H9 (cell line): ENCODE results near the gene EXOC3L4. TPM values are rescaled to one million over a fixed set of nuclear protein-coding genes. Genes with fewer than 3 reads are reported as not detected.

Source experiments
- DNase-seq: peaks from one replicate; pipeline ENCODE4 v3.0.0-alpha.2; 2017
- H2AFZ ChIP-seq: one replicate; pipeline ENCODE4 v1.6.1; 2013; ENCODE audit warnings: mild to moderate bottlenecking, low read length, control low read depth, moderate library complexity
- H2AK5ac ChIP-seq: 2 replicates; pipeline ENCODE4 v1.6.1; 2013; ENCODE audit warnings: low read length, control low read depth, mixed read lengths; ENCODE audit not compliant: insufficient read length
- H2BK120ac ChIP-seq: one replicate; pipeline ENCODE4 v1.6.1; 2013; ENCODE audit warnings: low read depth, mild to moderate bottlenecking, low read length, control low read depth, inconsistent platforms; ENCODE audit not compliant: poor library complexity, severe bottlenecking
- H2BK12ac ChIP-seq: 2 replicates; pipeline ENCODE4 v1.6.1; 2013; ENCODE audit warnings: low read length, control low read depth, mixed read lengths, low read depth; ENCODE audit not compliant: insufficient read length
- H2BK15ac ChIP-seq: 2 replicates; pipeline ENCODE4 v1.6.1; 2013; ENCODE audit warnings: low read depth, low read length, control low read depth
- H2BK20ac ChIP-seq: one replicate; pipeline ENCODE4 v1.6.1; 2013; ENCODE audit warnings: low read depth, mild to moderate bottlenecking, low read length, control low read depth, inconsistent platforms; ENCODE audit not compliant: poor library complexity, severe bottlenecking
- H2BK5ac ChIP-seq: 2 replicates; pipeline ENCODE4 v1.6.1; 2013; ENCODE audit warnings: low read length, control low read depth, mixed read lengths; ENCODE audit not compliant: insufficient read length
- H3K14ac ChIP-seq: 2 replicates; pipeline ENCODE4 v1.6.1; 2013; ENCODE audit warnings: low read length, control low read depth; ENCODE audit not compliant: insufficient read depth
- H3K18ac ChIP-seq: 2 replicates; pipeline ENCODE4 v1.6.1; 2013; ENCODE audit warnings: low read depth, mild to moderate bottlenecking, mixed read lengths, low read length, control low read depth; ENCODE audit not compliant: insufficient read length
- H3K23ac ChIP-seq: 2 replicates; pipeline ENCODE4 v1.6.1; 2013; ENCODE audit warnings: low read length, control low read depth, mixed read lengths, low read depth; ENCODE audit not compliant: insufficient read length
- H3K23me2 ChIP-seq: 2 replicates; pipeline ENCODE4 v1.6.1; 2013; ENCODE audit warnings: low read depth, mild to moderate bottlenecking, mixed read lengths, low read length, control low read depth; ENCODE audit not compliant: insufficient read length, poor library complexity, severe bottlenecking
- H3K27ac ChIP-seq: 2 replicates; pipeline ENCODE4 v1.5.1; 2013; ENCODE audit warnings: low read length, control low read depth, mixed read lengths, low read depth; ENCODE audit not compliant: insufficient read length
- H3K27me3 ChIP-seq: 2 replicates; pipeline ENCODE4 v1.6.1; 2013; ENCODE audit warnings: low read length, control low read depth, inconsistent platforms; ENCODE audit not compliant: insufficient read depth
- H3K4ac ChIP-seq: 2 replicates; pipeline ENCODE4 v1.6.1; 2013; ENCODE audit warnings: low read depth, mild to moderate bottlenecking, control low read depth, inconsistent platforms, low read length, moderate library complexity
- H3K4me1 ChIP-seq: 2 replicates; pipeline ENCODE4 v1.6.1; 2013; ENCODE audit warnings: low read length, control low read depth, inconsistent platforms; ENCODE audit not compliant: insufficient read depth
- H3K4me2 ChIP-seq: 2 replicates; pipeline ENCODE4 v1.6.1; 2013; ENCODE audit warnings: low read length, control low read depth, mixed read lengths; ENCODE audit not compliant: insufficient read length, insufficient read depth
- H3K56ac ChIP-seq: 2 replicates; pipeline ENCODE4 v1.6.1; 2013; ENCODE audit warnings: low read depth, mild to moderate bottlenecking, mixed read lengths, low read length, control low read depth; ENCODE audit not compliant: insufficient read length
- H3K79me1 ChIP-seq: 2 replicates; pipeline ENCODE4 v1.6.1; 2013; ENCODE audit warnings: low read depth, mild to moderate bottlenecking, moderate library complexity, low read length, control low read depth, inconsistent platforms; ENCODE audit not compliant: insufficient read depth, poor library complexity, severe bottlenecking
- H3K79me2 ChIP-seq: 2 replicates; pipeline ENCODE4 v1.6.1; 2013; ENCODE audit warnings: low read length, control low read depth, inconsistent platforms; ENCODE audit not compliant: insufficient read depth
- H3K9ac ChIP-seq: 2 replicates; pipeline ENCODE4 v1.6.1; 2013; ENCODE audit warnings: low read length, control low read depth, mixed read lengths; ENCODE audit not compliant: insufficient read length; ENCODE audit errors: extremely low read depth
- H3K9me3 ChIP-seq: one replicate; pipeline ENCODE4 v1.6.1; 2013; ENCODE audit warnings: low read depth, low read length, inconsistent platforms; ENCODE audit not compliant: control insufficient read depth
- H3T11ph ChIP-seq: one replicate; pipeline ENCODE4 v1.6.1; 2013; ENCODE audit warnings: mild to moderate bottlenecking, low read length, control low read depth, inconsistent platforms
- H4K20me1 ChIP-seq: one replicate; pipeline ENCODE4 v1.6.1; 2013; ENCODE audit not compliant: control insufficient read depth, insufficient read length, insufficient read depth
- H4K5ac ChIP-seq: 2 replicates; pipeline ENCODE4 v1.6.1; 2013; ENCODE audit warnings: low read depth, mild to moderate bottlenecking, mixed read lengths, low read length, control low read depth; ENCODE audit not compliant: insufficient read length
- H4K8ac ChIP-seq: replicated peaks from 2 replicates; pipeline ENCODE4 v1.6.1; 2013; ENCODE audit warnings: low read length, control low read depth, mixed read lengths, low read depth; ENCODE audit not compliant: insufficient read length
- H4K91ac ChIP-seq: 2 replicates; pipeline ENCODE4 v1.6.1; 2013; ENCODE audit warnings: low read depth, mild to moderate bottlenecking, moderate library complexity, mixed read lengths, low read length, control low read depth; ENCODE audit not compliant: insufficient read length
- H3K27ac Mint-ChIP-seq, 3 experiments: 2 replicates in 2 of 3; 3 replicates in 1 of 3; pipeline ENCODE4 v1.8.0; 2020 to 2021; ENCODE audit warnings: mixed read lengths in 3 of 3, mild to moderate bottlenecking in 1 of 3, moderate library complexity in 1 of 3
- H3K27me3 Mint-ChIP-seq: 2 replicates; pipeline ENCODE4 v1.8.0; 2021; ENCODE audit warnings: low read depth, mild to moderate bottlenecking, moderate library complexity, mixed read lengths
- H3K36me3 Mint-ChIP-seq, 3 experiments: 2 replicates in 2 of 3; 3 replicates in 1 of 3; pipeline ENCODE4 v1.8.0; 2020 to 2021; ENCODE audit warnings: low read depth in 3 of 3, mixed read lengths in 3 of 3; ENCODE audit not compliant: insufficient read depth in 1 of 3
- H3K4me1 Mint-ChIP-seq, 2 experiments: 2 replicates each; pipeline ENCODE4 v1.8.0; 2020; ENCODE audit warnings: mixed read lengths in 2 of 2
- H3K4me3 Mint-ChIP-seq, 2 experiments: 2 replicates in 1 of 2; 3 replicates in 1 of 2; pipeline ENCODE4 v1.8.0; 2020 to 2021; ENCODE audit warnings: mild to moderate bottlenecking in 2 of 2, mixed read lengths in 2 of 2, moderate library complexity in 1 of 2
- H3K9me3 Mint-ChIP-seq, 2 experiments: 2 replicates in 1 of 2; 3 replicates in 1 of 2; pipeline ENCODE4 v1.8.0; 2020; ENCODE audit warnings: mild to moderate bottlenecking in 2 of 2, mixed read lengths in 2 of 2, moderate library complexity in 1 of 2
- CTCF ChIP-seq: fragments of 200-600 bp; sonication (generic); conservative IDR thresholded peaks from 3 replicates; pipeline ENCODE4 v1.8.0; 2021; ENCODE audit warnings: antibody characterized with exemption, mild to moderate bottlenecking
- WGBS: extraction: QIAGEN DNeasy Blood & Tissue Kit; methylation state at CpG from one replicate; pipeline ENCODE4 v1.1.7; 2013; ENCODE audit warnings: missing lambda C conversion rate, low lambda C conversion rate, mixed read lengths; ENCODE audit not compliant: insufficient read length; ENCODE audit errors: extremely low coverage; 5-methylcytosine and 5-hydroxymethylcytosine counted together
- total RNA-seq: library from RNA; stranded (reverse); gene quantifications from 2 replicates; pipeline ENCODE4 v1.2.1, GENCODE V29; 2021

Gene EXOC3L4
- total RNA-seq, 1 experiment from 2014 or later: 0.42 TPM

GRCh38 chr14:103156651-103157378 lies 62.3 kb downstream of the EXOC3L4 start:
- peaks cover 5% of the 10 kb centered on the region for H3K9me3 ChIP-seq
- Mint-ChIP-seq H3K27ac (no peak overlapping the region; a peak in 1 of 7 replicates), H3K27me3 (peaks cover 10% of the 10 kb centered on the region), H3K36me3 (no peaks in the 10 kb centered on the region), H3K4me1 (peaks cover 10 to 22% of the 10 kb centered on the region in 2 experiments), H3K4me3 (no peak overlapping the region; a peak in 1 of 5 replicates), H3K9me3 (peaks cover 0 to 4% of the 10 kb centered on the region in 2 experiments; a peak in 2 of 5 replicates)
- no peak overlapping the region for H3K23ac ChIP-seq
- H3K4ac ChIP-seq: no peak overlapping the region
- no peaks in the 10 kb centered on the region for H3K27me3 ChIP-seq
- no CpG with 5 or more reads among the region's 21 CpGs for WGBS
- no peak overlapping the region for H2AK5ac ChIP-seq
- no peak overlapping the region for H2BK12ac ChIP-seq
- 0 out of 2 replicates have a peak overlapping the region, but pooled peaks have one; percentile 39 for H3K14ac ChIP-seq
- no peak; the same call in 2 of the 3 replicates for TF ChIP-seq CTCF
- no peak overlapping the region for H2AFZ ChIP-seq
- no peak overlapping the region for H2BK5ac ChIP-seq
- no peak overlapping the region for H4K91ac ChIP-seq
- no peak overlapping the region for H2BK20ac ChIP-seq
- no peak overlapping the region for H3K9ac ChIP-seq
- no peak overlapping the region for H3K18ac ChIP-seq
- no peak overlapping the region for H2BK120ac ChIP-seq
- H3K23me2 ChIP-seq: no peaks in the 10 kb centered on the region
- H3K79me2 ChIP-seq: no peaks in the 10 kb centered on the region
- H3K4me1 ChIP-seq: no peaks in the 10 kb centered on the region; the same call in 1 of the 2 replicates
- peak; percentile 61 for DNase-seq
- no peak overlapping the region for H4K5ac ChIP-seq
- H3K27ac ChIP-seq: no peak overlapping the region
- H3K4me2 ChIP-seq: no peak overlapping the region
- no peaks in the 10 kb centered on the region for H4K20me1 ChIP-seq
- no peak overlapping the region for H3K56ac ChIP-seq
- no peak overlapping the region for H3T11ph ChIP-seq
- no peak overlapping the region for H2BK15ac ChIP-seq
- no peak overlapping the region for H4K8ac ChIP-seq
- no peaks in the 10 kb centered on the region for H3K79me1 ChIP-seq
